Ishikawa (cell line): ENCODE data around the gene BACH2.

Source experiments
- CEBPB ChIP-seq: IDR thresholded peaks from 2 replicates; pipeline ENCODE4 v1.6.1; 2012
- CREB1 ChIP-seq: IDR thresholded peaks from 2 replicates; pipeline ENCODE4 v1.6.1; 2012; ENCODE audit warnings: low read depth
- EGR1 ChIP-seq: IDR thresholded peaks from 2 replicates; pipeline ENCODE4 v1.6.1; 2012
- EP300 ChIP-seq: IDR thresholded peaks from 2 replicates; pipeline ENCODE4 v1.6.1; 2012; ENCODE audit warnings: borderline replicate concordance
- FOXM1 ChIP-seq: IDR thresholded peaks from 2 replicates; pipeline ENCODE4 v1.6.1; 2012; ENCODE audit warnings: low read depth, borderline replicate concordance
- MAX ChIP-seq: IDR thresholded peaks from 2 replicates; pipeline ENCODE4 v1.6.1; 2012
- NFIC ChIP-seq: IDR thresholded peaks from 2 replicates; pipeline ENCODE4 v1.6.1; 2012
- RAD21 ChIP-seq: IDR thresholded peaks from 2 replicates; pipeline ENCODE4 v1.6.1; 2012; ENCODE audit warnings: low read depth
- REST ChIP-seq: IDR thresholded peaks from 2 replicates; pipeline ENCODE4 v1.6.1; 2012; ENCODE audit warnings: low read depth, mild to moderate bottlenecking
- TAF1 ChIP-seq: IDR thresholded peaks from 2 replicates; pipeline ENCODE4 v1.6.1; 2012; ENCODE audit warnings: low read depth, mild to moderate bottlenecking
- TCF12 ChIP-seq: IDR thresholded peaks from 2 replicates; pipeline ENCODE4 v1.6.1; 2012; ENCODE audit warnings: low read depth
- TEAD4 ChIP-seq: IDR thresholded peaks from 2 replicates; pipeline ENCODE4 v1.6.1; 2012
- USF1 ChIP-seq: IDR thresholded peaks from 2 replicates; pipeline ENCODE4 v1.6.1; 2012
- YY1 ChIP-seq: IDR thresholded peaks from 2 replicates; pipeline ENCODE4 v1.6.1; 2012; ENCODE audit warnings: low read depth
- ZBTB7A ChIP-seq: IDR thresholded peaks from 2 replicates; pipeline ENCODE4 v1.6.1; 2012; ENCODE audit warnings: low read depth

Gene BACH2

GRCh38 chr6:90024633-90025032 lies 272.0 kb downstream of the BACH2 start:
- no peak for TF ChIP-seq ZBTB7A
- no peak for TF ChIP-seq REST
- no peak for TF ChIP-seq USF1
- no peak for TF ChIP-seq YY1
- TF ChIP-seq TAF1, result no peak
- no peak for TF ChIP-seq EGR1
- TF ChIP-seq TCF12, result no peak
- TF ChIP-seq TEAD4, result no peak
- no peak for TF ChIP-seq RAD21
- no peak for TF ChIP-seq MAX
- no peak for TF ChIP-seq FOXM1
- no peak for TF ChIP-seq EP300
- no peak for TF ChIP-seq CREB1
- no peak for TF ChIP-seq CEBPB
- TF ChIP-seq NFIC, result no peak

- no peak for TF ChIP-seq RAD21
- TF ChIP-seq EGR1, result no peak
- TF ChIP-seq CREB1, result no peak
Observed at GRCh38 chr6:90021711-90022110, 274.9 kb downstream of the BACH2 start.

- TF ChIP-seq RAD21, result no peak
- TF ChIP-seq REST, result no peak
- no peak for TF ChIP-seq YY1
- no peak for TF ChIP-seq NFIC
- no peak for TF ChIP-seq EP300
- no peak for TF ChIP-seq ZBTB7A
- no peak for TF ChIP-seq TCF12
- no peak for TF ChIP-seq CREB1
- no peak for TF ChIP-seq TEAD4
- TF ChIP-seq MAX, result no peak
- TF ChIP-seq TAF1, result no peak
- no peak for TF ChIP-seq USF1
- TF ChIP-seq EGR1, result no peak
- TF ChIP-seq FOXM1, result no peak
- TF ChIP-seq CEBPB, result no peak
Observed at GRCh38 chr6:90020746-90021145, 275.9 kb downstream of the BACH2 start.

GRCh38 chr6:90019216-90019615 lies 277.4 kb downstream of the BACH2 start:
- no peak for TF ChIP-seq TCF12
- no peak for TF ChIP-seq USF1
- no peak for TF ChIP-seq FOXM1
- no peak for TF ChIP-seq YY1
- no peak for TF ChIP-seq RAD21
- no peak for TF ChIP-seq REST
- no peak for TF ChIP-seq ZBTB7A
- no peak for TF ChIP-seq EGR1
- TF ChIP-seq CREB1, result no peak
- no peak for TF ChIP-seq NFIC
- no peak for TF ChIP-seq EP300
- TF ChIP-seq TAF1, result no peak
- no peak for TF ChIP-seq TEAD4
- TF ChIP-seq CEBPB, result no peak
